ENCODE data around the gene LARGE2.

The LARGE2 gene

GRCh38 chr11:45909594-45910475 is 12.6 kb upstream of the LARGE2 start:
- no peak overlapping the region for H3K4me2 ChIP-seq (ENCODE audit: low read length)
- H3K27ac ChIP-seq (ENCODE audit: low read depth, low read length): no peak overlapping the region
- H3F3A ChIP-seq (ENCODE audit: control insufficient read depth, insufficient read depth): no peaks in the 10 kb centered on the region
- no peaks in the 10 kb centered on the region for H3K27me3 ChIP-seq (ENCODE audit: control insufficient read depth, low read length)
- H3K4me3 ChIP-seq (ENCODE audit: low read length): no peak overlapping the region
- peaks cover 32% of the 10 kb centered on the region for H3K36me3 ChIP-seq (ENCODE audit: control insufficient read depth, low read length)
- TF ChIP-seq EZH2phosphoT487 (IDR thresholded peaks at IDR 0.05; ENCODE audit: borderline replicate concordance, low read length) (no peak), CTCF (IDR thresholded peaks at IDR 0.05; ENCODE audit: low read depth, low read length, poor library complexity, severe bottlenecking) (no peak)
- H3K9me2 ChIP-seq (replicated peaks; ENCODE audit: control insufficient read depth, low read length): no peaks in the 10 kb centered on the region
- H3K4me1 ChIP-seq (ENCODE audit: control insufficient read depth, low read length): peaks cover 7% of the 10 kb centered on the region
- H4K20me1 ChIP-seq (ENCODE audit: control insufficient read depth, insufficient read depth, low read depth, low read length): no peaks in the 10 kb centered on the region; the same call in 1 of the 2 replicates
- H3K9me3 ChIP-seq (ENCODE audit: control insufficient read depth, insufficient read depth, low read length): no peaks in the 10 kb centered on the region
- no peaks in the 10 kb centered on the region for H3K79me2 ChIP-seq (ENCODE audit: control insufficient read depth, low read length)

GRCh38 chr11:45910623-45911022 is 11.8 kb upstream of the LARGE2 start:
- Histone ChIP-seq H3K4me1 (ENCODE audit: control insufficient read depth, low read length) (peaks cover 7% of the 10 kb centered on the region), H3K9me3 (ENCODE audit: control insufficient read depth, insufficient read depth, low read length) (no peaks in the 10 kb centered on the region)

GRCh38 chr11:45913514-45913913 is 8.9 kb upstream of the LARGE2 start:
- TF ChIP-seq CTCF (IDR thresholded peaks at IDR 0.05; ENCODE audit: low read depth, low read length, poor library complexity, severe bottlenecking): no peak
- TF ChIP-seq EZH2phosphoT487 (IDR thresholded peaks at IDR 0.05; ENCODE audit: borderline replicate concordance, low read length): no peak
- H3K4me3 ChIP-seq (ENCODE audit: low read length): no peak overlapping the region
- H4K20me1 ChIP-seq (ENCODE audit: control insufficient read depth, insufficient read depth, low read depth, low read length): peaks cover 13% of the 10 kb centered on the region
- peaks cover 16% of the 10 kb centered on the region for H3K4me1 ChIP-seq (ENCODE audit: control insufficient read depth, low read length)
- H3F3A ChIP-seq (ENCODE audit: control insufficient read depth, insufficient read depth): peaks cover 3% of the 10 kb centered on the region; the same call in 1 of the 2 replicates
- H3K9me2 ChIP-seq (replicated peaks; ENCODE audit: control insufficient read depth, low read length): no peaks in the 10 kb centered on the region
- no peak overlapping the region for H3K4me2 ChIP-seq (ENCODE audit: low read length)
- H3K9me3 ChIP-seq (ENCODE audit: control insufficient read depth, insufficient read depth, low read length): no peaks in the 10 kb centered on the region
- H3K36me3 ChIP-seq (ENCODE audit: control insufficient read depth, low read length): peaks cover 56% of the 10 kb centered on the region
- H3K79me2 ChIP-seq (ENCODE audit: control insufficient read depth, low read length): peaks cover 24% of the 10 kb centered on the region
- no peak overlapping the region for H3K27ac ChIP-seq (ENCODE audit: low read depth, low read length)
- H3K27me3 ChIP-seq (ENCODE audit: control insufficient read depth, low read length): no peaks in the 10 kb centered on the region

More at GRCh38 chr11:45910623-45911022, 11.8 kb upstream of the LARGE2 start:
- Histone ChIP-seq H3K27me3 (ENCODE audit: control insufficient read depth, low read length) (no peaks in the 10 kb centered on the region), H4K20me1 (ENCODE audit: control insufficient read depth, insufficient read depth, low read depth, low read length) (no peaks in the 10 kb centered on the region; the same call in none of the 2 replicates), H3K79me2 (ENCODE audit: control insufficient read depth, low read length) (peaks cover 4% of the 10 kb centered on the region), H3K27ac (ENCODE audit: low read depth, low read length) (no peak overlapping the region), H3K4me3 (ENCODE audit: low read length) (no peak overlapping the region), H3F3A (ENCODE audit: control insufficient read depth, insufficient read depth) (no peaks in the 10 kb centered on the region), H3K4me2 (ENCODE audit: low read length) (no peak overlapping the region), H3K9me2 (replicated peaks; ENCODE audit: control insufficient read depth, low read length) (no peaks in the 10 kb centered on the region), H3K36me3 (ENCODE audit: control insufficient read depth, low read length) (peaks cover 40% of the 10 kb centered on the region)
- TF ChIP-seq EZH2phosphoT487 (IDR thresholded peaks at IDR 0.05; ENCODE audit: borderline replicate concordance, low read length): no peak
- no peak for TF ChIP-seq CTCF (IDR thresholded peaks at IDR 0.05; ENCODE audit: low read depth, low read length, poor library complexity, severe bottlenecking)

Measured in DOHH2 (cell line).